ENCODE data around the gene NDST3.

The NDST3 gene

GRCh38 chr4:118034053-118034785, at the start of gene NDST3:
NDST3 (plus strand) TSS chr4:118034486; CDS start chr4:118053911, 19,425 bp downstream.
- DNase-seq (ENCODE audit: low read depth): peak; percentile 42
- TF ChIP-seq CTCF (IDR thresholded peaks at IDR 0.05; ENCODE audit: low read length, missing control alignments): peak; percentile 14
- H3K4me3 ChIP-seq (replicated peaks; ENCODE audit: low read depth, low read length): peak within 1 kb of the TSS; percentile 42

GRCh38 chr4:117986321-117986720, 48.0 kb upstream of the NDST3 start:
- no peak for DNase-seq (ENCODE audit: low read depth)

GRCh38 chr4:117987464-117987863, 46.8 kb upstream of the NDST3 start:
- TF ChIP-seq CTCF (IDR thresholded peaks at IDR 0.05; ENCODE audit: low read length, missing control alignments): no peak
- H3K4me3 ChIP-seq (replicated peaks; ENCODE audit: low read depth, low read length): no peak overlapping the region
- DNase-seq (ENCODE audit: low read depth): no peak

More at GRCh38 chr4:117986321-117986720, 48.0 kb upstream of the NDST3 start:
- TF ChIP-seq CTCF (IDR thresholded peaks at IDR 0.05; ENCODE audit: low read length, missing control alignments): no peak
- no peak overlapping the region for H3K4me3 ChIP-seq (replicated peaks; ENCODE audit: low read depth, low read length)

- no peak for TF ChIP-seq CTCF (IDR thresholded peaks at IDR 0.05; ENCODE audit: low read length, missing control alignments)
- no peak for DNase-seq (ENCODE audit: low read depth)
- no peak overlapping the region for H3K4me3 ChIP-seq (replicated peaks; ENCODE audit: low read depth, low read length)
Measured at GRCh38 chr4:117996891-117997290, 37.4 kb upstream of the NDST3 start.

GRCh38 chr4:118004088-118004487, 30.2 kb upstream of the NDST3 start:
- DNase-seq (ENCODE audit: low read depth): no peak
- no peak for TF ChIP-seq CTCF (IDR thresholded peaks at IDR 0.05; ENCODE audit: low read length, missing control alignments)
- H3K4me3 ChIP-seq (replicated peaks; ENCODE audit: low read depth, low read length): no peak overlapping the region

- no peak for TF ChIP-seq CTCF (IDR thresholded peaks at IDR 0.05; ENCODE audit: low read length, missing control alignments)
- no peak for DNase-seq (ENCODE audit: low read depth)
- no peak overlapping the region for H3K4me3 ChIP-seq (replicated peaks; ENCODE audit: low read depth, low read length)
Measured at GRCh38 chr4:118005883-118006282, 28.4 kb upstream of the NDST3 start.

- H3K4me3 ChIP-seq (replicated peaks; ENCODE audit: low read depth, low read length): no peak overlapping the region
- no peak for TF ChIP-seq CTCF (IDR thresholded peaks at IDR 0.05; ENCODE audit: low read length, missing control alignments)
- DNase-seq (ENCODE audit: low read depth): no peak
Measured at GRCh38 chr4:118012142-118012541, 22.1 kb upstream of the NDST3 start.

All from fibroblast of pulmonary artery (primary cell).